H9 (cell line): ENCODE data around the gene ZFP36L1. TPM values are rescaled to one million over a fixed set of nuclear protein-coding genes. Genes with fewer than 3 reads are reported as not detected.

ENCODE experiments used
- DNase-seq: peaks from one replicate; pipeline ENCODE4 v3.0.0-alpha.2; 2017
- H2AFZ ChIP-seq: one replicate; pipeline ENCODE4 v1.6.1; 2013; ENCODE audit warnings: mild to moderate bottlenecking, low read length, control low read depth, moderate library complexity
- H2AK5ac ChIP-seq: 2 replicates; pipeline ENCODE4 v1.6.1; 2013; ENCODE audit warnings: low read length, control low read depth, mixed read lengths; ENCODE audit not compliant: insufficient read length
- H2BK120ac ChIP-seq: one replicate; pipeline ENCODE4 v1.6.1; 2013; ENCODE audit warnings: low read depth, mild to moderate bottlenecking, low read length, control low read depth, inconsistent platforms; ENCODE audit not compliant: poor library complexity, severe bottlenecking
- H2BK12ac ChIP-seq: 2 replicates; pipeline ENCODE4 v1.6.1; 2013; ENCODE audit warnings: low read length, control low read depth, mixed read lengths, low read depth; ENCODE audit not compliant: insufficient read length
- H2BK15ac ChIP-seq: 2 replicates; pipeline ENCODE4 v1.6.1; 2013; ENCODE audit warnings: low read depth, low read length, control low read depth
- H2BK20ac ChIP-seq: one replicate; pipeline ENCODE4 v1.6.1; 2013; ENCODE audit warnings: low read depth, mild to moderate bottlenecking, low read length, control low read depth, inconsistent platforms; ENCODE audit not compliant: poor library complexity, severe bottlenecking
- H2BK5ac ChIP-seq: 2 replicates; pipeline ENCODE4 v1.6.1; 2013; ENCODE audit warnings: low read length, control low read depth, mixed read lengths; ENCODE audit not compliant: insufficient read length
- H3K14ac ChIP-seq: 2 replicates; pipeline ENCODE4 v1.6.1; 2013; ENCODE audit warnings: low read length, control low read depth; ENCODE audit not compliant: insufficient read depth
- H3K18ac ChIP-seq: 2 replicates; pipeline ENCODE4 v1.6.1; 2013; ENCODE audit warnings: low read depth, mild to moderate bottlenecking, mixed read lengths, low read length, control low read depth; ENCODE audit not compliant: insufficient read length
- H3K23ac ChIP-seq: 2 replicates; pipeline ENCODE4 v1.6.1; 2013; ENCODE audit warnings: low read length, control low read depth, mixed read lengths, low read depth; ENCODE audit not compliant: insufficient read length
- H3K23me2 ChIP-seq: 2 replicates; pipeline ENCODE4 v1.6.1; 2013; ENCODE audit warnings: low read depth, mild to moderate bottlenecking, mixed read lengths, low read length, control low read depth; ENCODE audit not compliant: insufficient read length, poor library complexity, severe bottlenecking
- H3K27ac ChIP-seq: 2 replicates; pipeline ENCODE4 v1.5.1; 2013; ENCODE audit warnings: low read length, control low read depth, mixed read lengths, low read depth; ENCODE audit not compliant: insufficient read length
- H3K27me3 ChIP-seq: 2 replicates; pipeline ENCODE4 v1.6.1; 2013; ENCODE audit warnings: low read length, control low read depth, inconsistent platforms; ENCODE audit not compliant: insufficient read depth
- H3K4ac ChIP-seq: 2 replicates; pipeline ENCODE4 v1.6.1; 2013; ENCODE audit warnings: low read depth, mild to moderate bottlenecking, control low read depth, inconsistent platforms, low read length, moderate library complexity
- H3K4me1 ChIP-seq: 2 replicates; pipeline ENCODE4 v1.6.1; 2013; ENCODE audit warnings: low read length, control low read depth, inconsistent platforms; ENCODE audit not compliant: insufficient read depth
- H3K4me2 ChIP-seq: 2 replicates; pipeline ENCODE4 v1.6.1; 2013; ENCODE audit warnings: low read length, control low read depth, mixed read lengths; ENCODE audit not compliant: insufficient read length, insufficient read depth
- H3K56ac ChIP-seq: 2 replicates; pipeline ENCODE4 v1.6.1; 2013; ENCODE audit warnings: low read depth, mild to moderate bottlenecking, mixed read lengths, low read length, control low read depth; ENCODE audit not compliant: insufficient read length
- H3K79me1 ChIP-seq: 2 replicates; pipeline ENCODE4 v1.6.1; 2013; ENCODE audit warnings: low read depth, mild to moderate bottlenecking, moderate library complexity, low read length, control low read depth, inconsistent platforms; ENCODE audit not compliant: insufficient read depth, poor library complexity, severe bottlenecking
- H3K79me2 ChIP-seq: 2 replicates; pipeline ENCODE4 v1.6.1; 2013; ENCODE audit warnings: low read length, control low read depth, inconsistent platforms; ENCODE audit not compliant: insufficient read depth
- H3K9ac ChIP-seq: 2 replicates; pipeline ENCODE4 v1.6.1; 2013; ENCODE audit warnings: low read length, control low read depth, mixed read lengths; ENCODE audit not compliant: insufficient read length; ENCODE audit errors: extremely low read depth
- H3K9me3 ChIP-seq: one replicate; pipeline ENCODE4 v1.6.1; 2013; ENCODE audit warnings: low read depth, low read length, inconsistent platforms; ENCODE audit not compliant: control insufficient read depth
- H3T11ph ChIP-seq: one replicate; pipeline ENCODE4 v1.6.1; 2013; ENCODE audit warnings: mild to moderate bottlenecking, low read length, control low read depth, inconsistent platforms
- H4K20me1 ChIP-seq: one replicate; pipeline ENCODE4 v1.6.1; 2013; ENCODE audit not compliant: control insufficient read depth, insufficient read length, insufficient read depth
- H4K5ac ChIP-seq: 2 replicates; pipeline ENCODE4 v1.6.1; 2013; ENCODE audit warnings: low read depth, mild to moderate bottlenecking, mixed read lengths, low read length, control low read depth; ENCODE audit not compliant: insufficient read length
- H4K8ac ChIP-seq: replicated peaks from 2 replicates; pipeline ENCODE4 v1.6.1; 2013; ENCODE audit warnings: low read length, control low read depth, mixed read lengths, low read depth; ENCODE audit not compliant: insufficient read length
- H4K91ac ChIP-seq: 2 replicates; pipeline ENCODE4 v1.6.1; 2013; ENCODE audit warnings: low read depth, mild to moderate bottlenecking, moderate library complexity, mixed read lengths, low read length, control low read depth; ENCODE audit not compliant: insufficient read length
- H3K27ac Mint-ChIP-seq, 3 experiments: 2 replicates in 2 of 3; 3 replicates in 1 of 3; pipeline ENCODE4 v1.8.0; 2020 to 2021; ENCODE audit warnings: mixed read lengths in 3 of 3, mild to moderate bottlenecking in 1 of 3, moderate library complexity in 1 of 3
- H3K27me3 Mint-ChIP-seq: 2 replicates; pipeline ENCODE4 v1.8.0; 2021; ENCODE audit warnings: low read depth, mild to moderate bottlenecking, moderate library complexity, mixed read lengths
- H3K36me3 Mint-ChIP-seq, 3 experiments: 2 replicates in 2 of 3; 3 replicates in 1 of 3; pipeline ENCODE4 v1.8.0; 2020 to 2021; ENCODE audit warnings: low read depth in 3 of 3, mixed read lengths in 3 of 3; ENCODE audit not compliant: insufficient read depth in 1 of 3
- H3K4me1 Mint-ChIP-seq, 2 experiments: 2 replicates each; pipeline ENCODE4 v1.8.0; 2020; ENCODE audit warnings: mixed read lengths in 2 of 2
- H3K4me3 Mint-ChIP-seq, 2 experiments: 2 replicates in 1 of 2; 3 replicates in 1 of 2; pipeline ENCODE4 v1.8.0; 2020 to 2021; ENCODE audit warnings: mild to moderate bottlenecking in 2 of 2, mixed read lengths in 2 of 2, moderate library complexity in 1 of 2
- H3K9me3 Mint-ChIP-seq, 2 experiments: 2 replicates in 1 of 2; 3 replicates in 1 of 2; pipeline ENCODE4 v1.8.0; 2020; ENCODE audit warnings: mild to moderate bottlenecking in 2 of 2, mixed read lengths in 2 of 2, moderate library complexity in 1 of 2
- WGBS: extraction: QIAGEN DNeasy Blood & Tissue Kit; methylation state at CpG from one replicate; pipeline ENCODE4 v1.1.7; 2013; ENCODE audit warnings: missing lambda C conversion rate, low lambda C conversion rate, mixed read lengths; ENCODE audit not compliant: insufficient read length; ENCODE audit errors: extremely low coverage; 5-methylcytosine and 5-hydroxymethylcytosine counted together
- total RNA-seq: library from RNA; stranded (reverse); gene quantifications from 2 replicates; pipeline ENCODE4 v1.2.1, GENCODE V29; 2021
- TF ChIP-seq, protein P1 (sequence below): fragments of 200-600 bp; sonication (generic); conservative IDR thresholded peaks from 3 replicates; pipeline ENCODE4 v1.8.0; 2021; ENCODE audit warnings: antibody characterized with exemption, mild to moderate bottlenecking

Gene ZFP36L1
- total RNA-seq, 1 experiment from 2014 or later = 109 TPM

DNA sequence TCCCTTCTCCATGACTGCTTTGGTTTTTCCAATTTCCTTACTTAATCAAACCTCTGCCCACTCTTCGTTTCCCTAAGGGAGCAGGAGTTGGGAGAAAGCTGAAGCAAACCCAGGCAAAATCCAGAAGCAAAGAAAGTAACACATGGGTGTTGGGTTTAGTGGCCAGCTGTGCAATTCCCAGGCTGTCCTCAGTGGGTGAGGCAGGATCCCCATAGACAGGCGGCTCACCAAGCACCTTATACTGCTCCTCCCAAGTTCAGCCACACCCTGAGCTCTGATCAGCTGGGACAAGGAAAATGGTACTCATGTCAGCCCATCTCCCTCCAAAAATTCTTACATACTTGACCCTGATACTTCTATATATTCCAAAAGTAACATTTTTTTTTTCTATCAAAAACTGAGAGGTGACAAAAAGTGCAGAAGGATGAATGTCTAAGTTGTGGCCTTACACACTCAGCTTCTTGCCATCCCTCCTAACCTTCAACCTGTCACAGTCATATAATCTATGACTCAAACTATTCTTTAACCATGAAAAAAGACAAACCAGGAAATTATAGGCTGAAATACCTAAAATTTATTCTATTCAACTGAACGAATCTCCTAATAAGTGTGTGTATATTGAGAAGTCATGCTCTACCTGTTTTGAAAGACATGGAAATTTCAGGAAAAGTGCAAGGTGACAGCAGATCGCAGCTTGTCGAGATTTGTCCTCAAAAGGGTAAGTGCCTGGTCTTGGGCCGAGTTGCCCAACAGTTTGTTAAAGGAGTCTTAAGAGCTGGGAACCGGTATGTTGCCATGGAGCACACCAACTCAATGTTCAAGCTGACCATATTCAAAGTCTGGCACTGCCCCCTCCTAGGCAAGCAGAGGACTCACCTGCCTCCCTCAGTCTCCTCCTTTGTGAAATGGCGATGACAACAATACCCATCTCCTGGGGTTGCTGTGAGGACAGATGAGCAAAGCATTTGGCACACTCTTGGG is 17.6 kb upstream of the ZFP36L1 start:
- Histone ChIP-seq H4K20me1 (no peaks in the 10 kb centered on the region), H3K9me3 (no peaks in the 10 kb centered on the region), H2BK120ac (no peak overlapping the region), H3K23ac (no peak overlapping the region), H2AK5ac (no peak overlapping the region), H3K79me2 (no peaks in the 10 kb centered on the region), H4K5ac (no peak overlapping the region), H3K9ac (no peak overlapping the region), H2BK5ac (no peak overlapping the region), H3T11ph (no peak overlapping the region), H4K8ac (no peak overlapping the region), H3K79me1 (no peaks in the 10 kb centered on the region), H3K4me1 (peaks cover 10% of the 10 kb centered on the region; the same call in 1 of the 2 replicates), H4K91ac (no peak overlapping the region), H2BK20ac (no peak overlapping the region), H3K23me2 (no peaks in the 10 kb centered on the region), H2AFZ (no peak overlapping the region), H3K56ac (no peak overlapping the region), H2BK15ac (no peak overlapping the region), H3K4me2 (no peak overlapping the region), H3K27ac (no peak overlapping the region), H3K27me3 (no peaks in the 10 kb centered on the region), H3K14ac (no peak overlapping the region), H2BK12ac (no peak overlapping the region), H3K18ac (no peak overlapping the region), H3K4ac (no peak overlapping the region)
- H3K27ac Mint-ChIP-seq = no peak overlapping the region
- H3K4me3 Mint-ChIP-seq = no peak overlapping the region
- no CpG with 5 or more reads among the region's 8 CpGs for WGBS
- H3K27me3 Mint-ChIP-seq = peaks cover 2% of the 10 kb centered on the region
- peaks cover 42 to 51% of the 10 kb centered on the region in 2 experiments for H3K4me1 Mint-ChIP-seq
- TF ChIP-seq, protein P1, sequence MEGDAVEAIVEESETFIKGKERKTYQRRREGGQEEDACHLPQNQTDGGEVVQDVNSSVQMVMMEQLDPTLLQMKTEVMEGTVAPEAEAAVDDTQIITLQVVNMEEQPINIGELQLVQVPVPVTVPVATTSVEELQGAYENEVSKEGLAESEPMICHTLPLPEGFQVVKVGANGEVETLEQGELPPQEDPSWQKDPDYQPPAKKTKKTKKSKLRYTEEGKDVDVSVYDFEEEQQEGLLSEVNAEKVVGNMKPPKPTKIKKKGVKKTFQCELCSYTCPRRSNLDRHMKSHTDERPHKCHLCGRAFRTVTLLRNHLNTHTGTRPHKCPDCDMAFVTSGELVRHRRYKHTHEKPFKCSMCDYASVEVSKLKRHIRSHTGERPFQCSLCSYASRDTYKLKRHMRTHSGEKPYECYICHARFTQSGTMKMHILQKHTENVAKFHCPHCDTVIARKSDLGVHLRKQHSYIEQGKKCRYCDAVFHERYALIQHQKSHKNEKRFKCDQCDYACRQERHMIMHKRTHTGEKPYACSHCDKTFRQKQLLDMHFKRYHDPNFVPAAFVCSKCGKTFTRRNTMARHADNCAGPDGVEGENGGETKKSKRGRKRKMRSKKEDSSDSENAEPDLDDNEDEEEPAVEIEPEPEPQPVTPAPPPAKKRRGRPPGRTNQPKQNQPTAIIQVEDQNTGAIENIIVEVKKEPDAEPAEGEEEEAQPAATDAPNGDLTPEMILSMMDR = no peak
- H3K9me3 Mint-ChIP-seq = peaks cover 0 to 4% of the 10 kb centered on the region in 2 experiments; a peak in 2 of 5 replicates
- H3K36me3 Mint-ChIP-seq = no peaks in the 10 kb centered on the region
- DNase-seq = no peak
